ENCODE data around the gene SRM. TPM values are rescaled to one million over a fixed set of nuclear protein-coding genes. Genes with fewer than 3 reads are reported as not detected.
"Not testable (repeated sequence)": the region's sequence is repeated elsewhere in the genome, so short reads cannot be mapped to it uniquely, and the experiment has no call there.

SRM gene
- 10 to 100 TPM; 48.9 to 71.2 TPM for total RNA-seq
- 10 to 100 TPM; 67.5 to 88.7 TPM for polyA plus RNA-seq
- long read RNA-seq, donor 1, transcript SRM-201 (8 exons, 1,266 nt): major isoform, 7 of 15 reads
- long read RNA-seq, donor 1, partial matches to known transcripts: 8 of 15 reads
- long read RNA-seq, donor 1, other reads (novel, unspliced or antisense): 0 of 15 reads
- long read RNA-seq, donor 2, transcript SRM-201 (8 exons, 1,266 nt): major isoform, 40 of 47 reads
- long read RNA-seq, donor 2, partial matches to known transcripts: 3 of 47 reads
- long read RNA-seq, donor 2, other reads (novel, unspliced or antisense): 4 of 47 reads

DNA sequence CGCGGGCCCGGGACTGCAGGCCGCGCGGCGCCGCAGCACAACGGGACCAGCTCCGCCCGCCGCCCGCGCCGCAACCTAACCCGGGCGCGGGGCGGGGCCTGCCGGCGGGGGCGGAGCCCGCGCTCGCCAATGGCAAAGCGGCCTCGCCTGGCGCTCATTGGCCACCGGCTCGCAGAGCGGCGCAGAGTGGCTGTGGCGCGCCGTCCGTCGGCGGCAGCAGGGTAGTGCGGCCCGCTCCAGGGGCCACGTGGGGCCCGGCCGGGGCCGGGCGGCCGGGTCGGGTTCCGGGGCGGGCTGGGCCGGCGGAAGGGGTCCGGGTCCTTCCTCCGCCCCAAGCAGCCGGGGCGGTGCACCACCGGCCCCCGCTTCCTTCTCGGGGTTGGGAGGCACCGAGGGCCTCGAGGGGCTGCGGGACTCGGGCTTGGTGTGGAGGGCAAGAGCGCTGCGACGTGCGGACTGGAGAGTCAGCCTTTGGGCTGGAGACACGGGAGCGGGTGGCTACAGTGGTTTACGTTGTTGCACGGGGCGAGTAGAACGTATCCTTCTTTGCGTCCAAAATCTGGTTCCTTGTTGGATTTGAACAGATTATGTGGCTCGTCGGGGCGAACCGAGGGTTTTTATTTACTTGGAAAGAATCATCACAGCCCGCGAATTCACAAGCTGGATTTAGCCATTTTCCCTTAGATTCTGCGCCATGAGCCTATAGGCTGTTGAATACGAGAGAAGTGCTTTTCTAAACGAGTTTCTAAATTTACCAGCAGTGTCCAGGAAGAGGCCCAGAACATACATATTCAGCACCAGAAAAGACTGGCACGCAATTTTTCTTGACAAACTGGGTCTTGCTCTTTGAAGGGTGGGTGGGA is at the start of gene SRM:
SRM (minus strand) TSS at position 51 of the 863 bp plus-strand sequence. CDS start 75 bp downstream, outside the sequence.
- Histone ChIP-seq H3K9me3 (ENCODE audit: control insufficient read depth, low read length) (no peaks in the 10 kb centered on the region), H3K36me3 (ENCODE audit: control insufficient read depth in 1 of 2, insufficient read depth in 2 of 2, low read length in 1 of 2) (peaks cover 2 to 5% of the 10 kb centered on the region in 2 donors), H3K4me3 (ENCODE audit: low read length in 2 of 2) (peak within 1 kb of the TSS; percentile 73), H3K27me3 (ENCODE audit: control insufficient read depth in 1 of 2, insufficient read depth in 2 of 2, low read length in 1 of 2) (no peaks in the 10 kb centered on the region), H3K27ac (ENCODE audit: low read depth in 1 of 2, low read length in 2 of 2) (peak within 1 kb of the TSS in 1 of 2 donors; percentile 46), H3K4me1 (ENCODE audit: control insufficient read depth in 1 of 2, insufficient read depth in 2 of 2, low read length in 2 of 2) (no peaks in the 10 kb centered on the region)
- ATAC-seq (ENCODE audit: low FRiP score) (peak; percentile 98), DNase-seq (peak; percentile 93 to 96)
- intact Hi-C loops (cut with DNase I): loop anchor here in 1 of 2 donors (1.0 kb wide), 1 partner anchor 23 kb away; no protein-coding TSS in a partner anchor
- 1% methylated on average over 36 to 83 of the region's 83 CpGs for WGBS, 2 donors

DNA sequence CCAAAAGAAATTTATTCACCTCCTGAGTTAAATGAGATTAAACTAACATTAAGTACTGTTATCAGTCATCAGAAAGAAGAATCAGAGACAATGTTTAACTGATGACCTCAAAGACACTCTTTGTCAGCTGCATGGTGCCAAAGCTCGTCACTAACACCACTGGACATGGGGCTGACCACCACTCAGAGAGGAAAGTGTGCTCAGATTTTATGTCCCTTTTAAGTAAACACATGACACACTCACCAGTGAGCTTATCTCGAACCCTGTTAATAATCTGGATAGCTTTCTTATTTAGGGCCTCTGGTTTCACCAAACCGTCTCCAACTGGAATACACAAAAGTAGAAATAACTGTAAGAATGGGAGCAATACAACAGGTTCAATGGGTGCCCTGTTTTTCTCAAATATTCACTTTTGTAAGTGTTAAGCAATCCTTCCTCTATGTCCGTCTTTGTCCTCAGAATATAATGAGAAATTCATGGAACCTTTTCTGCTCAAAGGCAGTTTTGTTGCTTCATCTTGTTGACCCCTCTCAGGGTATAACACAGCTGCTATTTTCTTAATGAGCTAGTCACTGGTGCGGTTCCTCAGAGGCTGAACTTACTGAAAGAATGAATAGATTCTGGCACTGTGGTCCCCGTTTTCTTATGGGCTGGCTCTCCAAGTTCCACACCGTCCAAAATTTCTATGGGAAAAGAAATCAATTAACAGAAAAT is 49.4 kb upstream of the SRM start:
- WGBS, 2 donors: 84 to 85% methylated on average over 7 of the region's 7 CpGs
- H3K27ac ChIP-seq (ENCODE audit: low read depth in 1 of 2, low read length in 2 of 2): no peak overlapping the region
- no peaks in the 10 kb centered on the region for H3K27me3 ChIP-seq (ENCODE audit: control insufficient read depth in 1 of 2, insufficient read depth in 2 of 2, low read length in 1 of 2)
- no peak overlapping the region for H3K4me3 ChIP-seq (ENCODE audit: low read length in 2 of 2)
- intact Hi-C loops (cut with DNase I): no loop called here
- H3K4me1 ChIP-seq (ENCODE audit: control insufficient read depth in 1 of 2, insufficient read depth in 2 of 2, low read length in 2 of 2): no peaks in the 10 kb centered on the region
- ATAC-seq (ENCODE audit: low FRiP score): no peak
- H3K36me3 ChIP-seq (ENCODE audit: control insufficient read depth in 1 of 2, insufficient read depth in 2 of 2, low read length in 1 of 2): peaks cover 6 to 10% of the 10 kb centered on the region in 2 donors
- no peaks in the 10 kb centered on the region for H3K9me3 ChIP-seq (ENCODE audit: control insufficient read depth, low read length)
- no peak for DNase-seq

DNA sequence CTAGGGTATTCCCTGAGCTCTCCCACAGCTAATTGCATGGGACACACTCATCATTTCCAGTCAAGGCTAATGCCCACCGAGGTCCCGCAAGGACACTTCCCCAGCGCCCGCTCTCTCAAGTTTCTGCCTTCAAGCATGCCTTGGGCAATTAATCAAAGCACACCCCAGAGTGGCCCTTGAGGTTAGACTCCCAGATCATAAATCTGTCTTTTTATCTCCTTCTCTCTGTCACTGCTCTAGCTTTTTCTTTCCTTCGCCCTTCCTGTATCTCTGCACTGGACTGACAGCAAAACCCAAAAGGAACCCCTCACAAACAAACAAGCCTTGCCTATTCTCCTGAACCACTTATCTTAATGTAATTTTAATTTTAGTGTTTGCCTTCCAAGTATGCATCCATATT is 47.8 kb upstream of the SRM start:
- Histone ChIP-seq H3K27me3 (ENCODE audit: control insufficient read depth in 1 of 2, insufficient read depth in 2 of 2, low read length in 1 of 2) (no peaks in the 10 kb centered on the region), H3K4me3 (ENCODE audit: low read length in 2 of 2) (no peak overlapping the region), H3K27ac (ENCODE audit: low read depth in 1 of 2, low read length in 2 of 2) (no peak overlapping the region), H3K36me3 (ENCODE audit: control insufficient read depth in 1 of 2, insufficient read depth in 2 of 2, low read length in 1 of 2) (peaks cover 4 to 9% of the 10 kb centered on the region in 2 donors), H3K9me3 (ENCODE audit: control insufficient read depth, low read length) (no peaks in the 10 kb centered on the region), H3K4me1 (ENCODE audit: control insufficient read depth in 1 of 2, insufficient read depth in 2 of 2, low read length in 2 of 2) (no peaks in the 10 kb centered on the region)
- no peak for ATAC-seq (ENCODE audit: low FRiP score)
- no peak for DNase-seq
- WGBS, 2 donors: 89 to 91% methylated on average over 5 of the region's 5 CpGs
- intact Hi-C loops (cut with DNase I): no loop called here

DNA sequence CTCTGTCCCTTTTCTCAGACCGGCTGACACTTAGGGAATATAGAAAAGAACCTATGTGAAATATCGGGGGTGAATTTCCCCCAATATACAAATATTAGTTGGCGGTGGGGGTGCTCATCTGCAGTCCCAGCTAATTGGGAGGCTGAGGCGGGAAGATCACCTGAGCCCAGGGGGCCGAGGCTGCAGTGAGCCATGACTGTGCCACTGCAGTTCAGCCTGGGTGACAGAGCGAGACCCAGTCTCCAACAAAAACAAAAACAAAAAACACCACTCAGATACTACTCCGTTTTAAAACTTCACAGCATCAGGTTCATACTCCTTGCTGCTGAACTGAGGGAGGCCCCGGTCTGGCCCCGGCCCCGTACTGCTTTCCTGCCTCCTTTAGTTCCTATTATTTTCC is 45.8 kb upstream of the SRM start:
- Histone ChIP-seq H3K27me3 (ENCODE audit: control insufficient read depth in 1 of 2, insufficient read depth in 2 of 2, low read length in 1 of 2) (no peaks in the 10 kb centered on the region), H3K4me3 (ENCODE audit: low read length in 2 of 2) (no peak overlapping the region), H3K36me3 (ENCODE audit: control insufficient read depth in 1 of 2, insufficient read depth in 2 of 2, low read length in 1 of 2) (peaks cover 4 to 7% of the 10 kb centered on the region in 2 donors), H3K27ac (ENCODE audit: low read depth in 1 of 2, low read length in 2 of 2) (no peak overlapping the region), H3K4me1 (ENCODE audit: control insufficient read depth in 1 of 2, insufficient read depth in 2 of 2, low read length in 2 of 2) (no peaks in the 10 kb centered on the region), H3K9me3 (ENCODE audit: control insufficient read depth, low read length) (no peaks in the 10 kb centered on the region)
- no peak for ATAC-seq (ENCODE audit: low FRiP score)
- 82 to 84% methylated on average over 10 of the region's 10 CpGs for WGBS, 2 donors
- DNase-seq: no peak
- intact Hi-C loops (cut with DNase I): no loop called here

DNA sequence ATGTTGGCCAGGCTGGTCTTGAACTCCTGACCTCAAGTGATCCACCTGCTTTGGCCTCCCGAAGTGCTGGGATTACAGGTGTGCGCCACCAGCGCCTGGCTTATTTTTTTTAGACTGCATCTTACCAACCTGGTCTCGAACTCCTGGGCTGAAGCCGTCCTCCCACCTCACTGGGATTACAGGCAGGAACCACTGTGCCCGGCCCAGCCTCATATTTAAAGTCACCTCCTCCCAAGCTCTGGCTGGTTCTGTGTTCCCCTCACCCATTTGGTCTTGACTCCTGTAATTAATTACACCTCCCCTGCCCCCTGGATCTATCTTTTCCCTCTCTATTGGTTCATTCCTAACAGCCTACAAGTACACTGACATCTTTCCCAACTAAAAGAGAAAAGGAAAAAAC is 41.5 kb upstream of the SRM start:
- H3K4me3 ChIP-seq (ENCODE audit: low read length in 2 of 2): no peak overlapping the region
- H3K4me1 ChIP-seq (ENCODE audit: control insufficient read depth in 1 of 2, insufficient read depth in 2 of 2, low read length in 2 of 2): no peaks in the 10 kb centered on the region
- intact Hi-C loops (cut with DNase I): loop anchor here in 1 of 2 donors (5.0 kb wide), 1 partner anchor 56 kb away; no protein-coding TSS in a partner anchor
- no peaks in the 10 kb centered on the region for H3K36me3 ChIP-seq (ENCODE audit: control insufficient read depth in 1 of 2, insufficient read depth in 2 of 2, low read length in 1 of 2)
- ATAC-seq (ENCODE audit: low FRiP score): no peak
- H3K9me3 ChIP-seq (ENCODE audit: control insufficient read depth, low read length): no peaks in the 10 kb centered on the region
- H3K27ac ChIP-seq (ENCODE audit: low read depth in 1 of 2, low read length in 2 of 2): no peak overlapping the region
- DNase-seq: no peak
- WGBS, 2 donors: 89 to 93% methylated on average over 6 of the region's 6 CpGs
- H3K27me3 ChIP-seq (ENCODE audit: control insufficient read depth in 1 of 2, insufficient read depth in 2 of 2, low read length in 1 of 2): no peaks in the 10 kb centered on the region

DNA sequence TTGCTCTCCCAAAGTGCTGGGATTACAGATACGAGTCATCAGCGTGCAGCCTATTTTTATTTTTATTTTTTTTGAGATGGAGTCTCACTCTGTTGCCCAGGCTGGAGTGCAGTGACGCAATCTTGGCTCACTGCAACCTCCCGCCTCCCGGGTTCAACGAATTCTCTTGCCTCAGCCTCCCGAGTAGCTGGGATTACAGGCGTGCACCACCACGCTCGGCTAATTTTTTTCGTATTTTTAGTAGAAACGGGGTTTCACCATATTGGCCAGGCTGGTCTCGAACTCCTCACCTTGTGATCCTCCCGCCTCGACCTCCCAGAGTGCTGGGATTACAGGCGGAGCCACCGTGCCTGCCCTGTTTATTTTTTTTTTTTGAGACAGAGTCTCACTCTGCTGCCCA is 41.0 kb upstream of the SRM start:
- ATAC-seq (ENCODE audit: low FRiP score); DNase-seq; H3K4me1 ChIP-seq (ENCODE audit: control insufficient read depth in 1 of 2, insufficient read depth in 2 of 2, low read length in 2 of 2); H3K4me3 ChIP-seq (ENCODE audit: low read length in 2 of 2); H3K9me3 ChIP-seq (ENCODE audit: control insufficient read depth, low read length); H3K36me3 ChIP-seq (ENCODE audit: control insufficient read depth in 1 of 2, insufficient read depth in 2 of 2, low read length in 1 of 2); H3K27ac ChIP-seq (ENCODE audit: low read depth in 1 of 2, low read length in 2 of 2); H3K27me3 ChIP-seq (ENCODE audit: control insufficient read depth in 1 of 2, insufficient read depth in 2 of 2, low read length in 1 of 2): not testable (repeated sequence)
- 95 to 96% methylated on average over 17 of the region's 17 CpGs for WGBS, 2 donors
- intact Hi-C loops (cut with DNase I): loop anchor here in 1 of 2 donors (5.0 kb wide), 1 partner anchor 56 kb away; no protein-coding TSS in a partner anchor

DNA sequence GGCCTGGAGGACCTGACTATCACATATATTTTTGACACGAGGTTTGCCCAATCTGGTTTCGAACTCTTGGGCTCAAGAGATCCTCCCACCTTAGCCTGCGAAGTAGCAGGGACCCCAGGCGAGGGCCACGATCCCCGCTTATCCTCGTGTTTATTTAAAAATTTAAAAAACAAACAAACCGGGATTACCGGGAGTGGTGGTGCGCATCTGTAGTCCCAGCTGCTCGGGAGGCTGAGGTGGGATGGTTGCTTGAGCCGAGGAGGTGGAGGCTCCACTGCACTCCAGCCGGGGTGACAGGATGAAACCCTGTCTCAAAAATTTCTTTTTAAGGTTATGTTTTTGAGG is 40.3 kb upstream of the SRM start:
- Histone ChIP-seq H3K9me3 (ENCODE audit: control insufficient read depth, low read length) (no peaks in the 10 kb centered on the region), H3K4me3 (ENCODE audit: low read length in 2 of 2) (peak overlapping the region; percentile 15 to 90), H3K27ac (ENCODE audit: low read depth in 1 of 2, low read length in 2 of 2) (no peak overlapping the region), H3K27me3 (ENCODE audit: control insufficient read depth in 1 of 2, insufficient read depth in 2 of 2, low read length in 1 of 2) (no peaks in the 10 kb centered on the region), H3K4me1 (ENCODE audit: control insufficient read depth in 1 of 2, insufficient read depth in 2 of 2, low read length in 2 of 2) (no peaks in the 10 kb centered on the region), H3K36me3 (ENCODE audit: control insufficient read depth in 1 of 2, insufficient read depth in 2 of 2, low read length in 1 of 2) (peaks cover 0 to 3% of the 10 kb centered on the region in 2 donors)
- peak; percentile 62 for ATAC-seq (ENCODE audit: low FRiP score)
- intact Hi-C loops (cut with DNase I): loop anchor here in 1 of 2 donors (5.0 kb wide), 1 partner anchor 57 kb away; no protein-coding TSS in a partner anchor
- 39 to 47% methylated on average over 13 of the region's 13 CpGs for WGBS, 2 donors
- no peak for DNase-seq

All from aorta (tissue), 5 donors.